Measurements from ENCODE around the gene WDR70. TPM values are rescaled to one million over a fixed set of nuclear protein-coding genes. Genes with fewer than 3 reads are reported as not detected.

The WDR70 gene
- total RNA-seq, 1 experiment from 2014 or later: 35.0 TPM

GRCh38 chr5:37490931-37491330 lies 111.8 kb downstream of the WDR70 start:
- ChIA-PET POLR2A (no interaction called here), CTCF (no interaction called here)
- no peak for TF ChIP-seq ZNF512 (CRISPR knock-in tag; IDR thresholded peaks at IDR 0.05; ENCODE audit: borderline replicate concordance)
- no peak for TF ChIP-seq FOXJ3 (CRISPR knock-in tag; IDR thresholded peaks at IDR 0.05; ENCODE audit: borderline replicate concordance)
- TF ChIP-seq USF1 (CRISPR knock-in tag; IDR thresholded peaks at IDR 0.05): no peak
- TF ChIP-seq ZNF671 (CRISPR knock-in tag; IDR thresholded peaks at IDR 0.05): no peak
- no peak for TF ChIP-seq EMX1 (CRISPR knock-in tag; IDR thresholded peaks at IDR 0.05)
- no peak for TF ChIP-seq CREB1 (CRISPR knock-in tag; IDR thresholded peaks at IDR 0.05)
- no peak for TF ChIP-seq ZNF263 (CRISPR knock-in tag; IDR thresholded peaks at IDR 0.05; ENCODE audit: low read depth)
- TF ChIP-seq STAT6 (CRISPR knock-in tag; conservative IDR thresholded peaks at IDR 0.05; ENCODE audit: low read depth): no peak
- TF ChIP-seq ZMAT4 (CRISPR knock-in tag; IDR thresholded peaks at IDR 0.05): no peak
- TF ChIP-seq NR3C1 (CRISPR knock-in tag; conservative IDR thresholded peaks at IDR 0.05; ENCODE audit: low read depth): no peak
- no peak for TF ChIP-seq NFATC4 (CRISPR knock-in tag; IDR thresholded peaks at IDR 0.05)
- no peak for TF ChIP-seq GRHL2 (CRISPR knock-in tag; IDR thresholded peaks at IDR 0.05; ENCODE audit: insufficient replicate concordance, severe bottlenecking)
- no peak for TF ChIP-seq MYBL2 (CRISPR knock-in tag; IDR thresholded peaks at IDR 0.05)
- no peak for TF ChIP-seq GABPB1 (CRISPR knock-in tag; IDR thresholded peaks at IDR 0.05)
- H3K36me3 Mint-ChIP-seq: peaks cover 4% of the 10 kb centered on the region
- H3K27me3 Mint-ChIP-seq (ENCODE audit: low read depth): no peaks in the 10 kb centered on the region
- no peaks in the 10 kb centered on the region for H3K4me1 Mint-ChIP-seq
- H3K9me3 Mint-ChIP-seq: peaks cover 16% of the 10 kb centered on the region
- no peak overlapping the region for H3K27ac Mint-ChIP-seq
- no peak overlapping the region for H3K4me3 Mint-ChIP-seq
- no peak for DNase-seq (ENCODE audit: low spot score)
- ATAC-seq: no peak; the same call in 1 of the 2 replicates

- H3K36me3 Mint-ChIP-seq: peaks cover 4% of the 10 kb centered on the region
- DNase-seq (ENCODE audit: low spot score) (no peak), ATAC-seq (no peak)
- H3K27me3 Mint-ChIP-seq (ENCODE audit: low read depth): no peaks in the 10 kb centered on the region
- H3K27ac Mint-ChIP-seq: no peak overlapping the region
- no peak overlapping the region for H3K4me3 Mint-ChIP-seq
- H3K9me3 Mint-ChIP-seq: peaks cover 18% of the 10 kb centered on the region
- TF ChIP-seq ETV6 (CRISPR knock-in tag; IDR thresholded peaks at IDR 0.05) (no peak), AFF4 (CRISPR knock-in tag; IDR thresholded peaks at IDR 0.05; ENCODE audit: borderline replicate concordance) (no peak), ZNF317 (CRISPR knock-in tag; IDR thresholded peaks at IDR 0.05; ENCODE audit: borderline replicate concordance, low read depth) (no peak), ZSCAN18 (CRISPR knock-in tag; IDR thresholded peaks at IDR 0.05) (no peak), PRRX2 (CRISPR knock-in tag; IDR thresholded peaks at IDR 0.05) (no peak)
- CTCF ChIA-PET: no interaction called here
- POLR2A ChIA-PET: no interaction called here
- no peaks in the 10 kb centered on the region for H3K4me1 Mint-ChIP-seq
Observed at GRCh38 chr5:37492778-37493555, 113.8 kb downstream of the WDR70 start.

Measured in WTC11 (cell line).